Measurements from ENCODE around the gene TIGIT. TPM values are rescaled to one million over a fixed set of nuclear protein-coding genes. Genes with fewer than 3 reads are reported as not detected.

Gene TIGIT
- total and polyA plus RNA-seq, 2 experiments from 2014 or later: 0.07 to 0.50 TPM

DNA sequence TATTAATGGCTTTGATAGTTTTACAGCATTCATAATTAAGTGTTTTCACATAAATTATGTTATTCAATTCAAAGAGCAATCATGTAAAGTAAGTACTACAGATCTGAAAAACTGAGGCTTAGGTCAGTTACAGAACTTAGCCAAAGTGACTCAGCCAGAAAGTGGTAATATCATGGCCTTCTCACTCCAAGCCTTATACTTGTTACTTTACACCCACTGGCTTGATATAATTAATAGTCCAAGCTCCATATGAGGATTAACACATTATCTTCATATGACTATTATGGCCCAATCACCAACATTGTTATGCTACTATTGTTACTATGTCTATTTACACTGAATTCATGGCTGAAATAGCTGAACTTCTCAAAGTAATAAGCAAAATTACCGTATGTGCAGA, 50.7 kb downstream of the TIGIT start:
- no peak overlapping the region for H2AFZ ChIP-seq
- H3K27me3 Mint-ChIP-seq (ENCODE audit: insufficient read depth, low read depth, poor library complexity): peaks cover 2% of the 10 kb centered on the region
- no peak overlapping the region for H3K4me3 Mint-ChIP-seq
- no peaks in the 10 kb centered on the region for H3K79me2 ChIP-seq (replicated peaks; ENCODE audit: insufficient read depth)
- no peaks in the 10 kb centered on the region for H3K27me3 ChIP-seq (ENCODE audit: insufficient read depth)
- no peak overlapping the region for H3K27ac ChIP-seq (ENCODE audit: low read depth)
- H3K4me3 ChIP-seq: no peak overlapping the region
- no peak overlapping the region for H3K27ac Mint-ChIP-seq
- H3K4me1 ChIP-seq (ENCODE audit: insufficient read depth): no peaks in the 10 kb centered on the region
- H3K36me3 ChIP-seq (ENCODE audit: insufficient read depth): no peaks in the 10 kb centered on the region
- DNase-seq (ENCODE audit: low spot score) (no peak), ATAC-seq (no peak)
- no peak for TF ChIP-seq EZH2 (IDR thresholded peaks at IDR 0.05; ENCODE audit: low read depth, unreplicated experiment)
- TF ChIP-seq, protein P1, sequence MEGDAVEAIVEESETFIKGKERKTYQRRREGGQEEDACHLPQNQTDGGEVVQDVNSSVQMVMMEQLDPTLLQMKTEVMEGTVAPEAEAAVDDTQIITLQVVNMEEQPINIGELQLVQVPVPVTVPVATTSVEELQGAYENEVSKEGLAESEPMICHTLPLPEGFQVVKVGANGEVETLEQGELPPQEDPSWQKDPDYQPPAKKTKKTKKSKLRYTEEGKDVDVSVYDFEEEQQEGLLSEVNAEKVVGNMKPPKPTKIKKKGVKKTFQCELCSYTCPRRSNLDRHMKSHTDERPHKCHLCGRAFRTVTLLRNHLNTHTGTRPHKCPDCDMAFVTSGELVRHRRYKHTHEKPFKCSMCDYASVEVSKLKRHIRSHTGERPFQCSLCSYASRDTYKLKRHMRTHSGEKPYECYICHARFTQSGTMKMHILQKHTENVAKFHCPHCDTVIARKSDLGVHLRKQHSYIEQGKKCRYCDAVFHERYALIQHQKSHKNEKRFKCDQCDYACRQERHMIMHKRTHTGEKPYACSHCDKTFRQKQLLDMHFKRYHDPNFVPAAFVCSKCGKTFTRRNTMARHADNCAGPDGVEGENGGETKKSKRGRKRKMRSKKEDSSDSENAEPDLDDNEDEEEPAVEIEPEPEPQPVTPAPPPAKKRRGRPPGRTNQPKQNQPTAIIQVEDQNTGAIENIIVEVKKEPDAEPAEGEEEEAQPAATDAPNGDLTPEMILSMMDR (conservative IDR thresholded peaks at IDR 0.05; ENCODE audit: low read depth in 2 of 2): no peak
- TF ChIP-seq, protein P2, sequence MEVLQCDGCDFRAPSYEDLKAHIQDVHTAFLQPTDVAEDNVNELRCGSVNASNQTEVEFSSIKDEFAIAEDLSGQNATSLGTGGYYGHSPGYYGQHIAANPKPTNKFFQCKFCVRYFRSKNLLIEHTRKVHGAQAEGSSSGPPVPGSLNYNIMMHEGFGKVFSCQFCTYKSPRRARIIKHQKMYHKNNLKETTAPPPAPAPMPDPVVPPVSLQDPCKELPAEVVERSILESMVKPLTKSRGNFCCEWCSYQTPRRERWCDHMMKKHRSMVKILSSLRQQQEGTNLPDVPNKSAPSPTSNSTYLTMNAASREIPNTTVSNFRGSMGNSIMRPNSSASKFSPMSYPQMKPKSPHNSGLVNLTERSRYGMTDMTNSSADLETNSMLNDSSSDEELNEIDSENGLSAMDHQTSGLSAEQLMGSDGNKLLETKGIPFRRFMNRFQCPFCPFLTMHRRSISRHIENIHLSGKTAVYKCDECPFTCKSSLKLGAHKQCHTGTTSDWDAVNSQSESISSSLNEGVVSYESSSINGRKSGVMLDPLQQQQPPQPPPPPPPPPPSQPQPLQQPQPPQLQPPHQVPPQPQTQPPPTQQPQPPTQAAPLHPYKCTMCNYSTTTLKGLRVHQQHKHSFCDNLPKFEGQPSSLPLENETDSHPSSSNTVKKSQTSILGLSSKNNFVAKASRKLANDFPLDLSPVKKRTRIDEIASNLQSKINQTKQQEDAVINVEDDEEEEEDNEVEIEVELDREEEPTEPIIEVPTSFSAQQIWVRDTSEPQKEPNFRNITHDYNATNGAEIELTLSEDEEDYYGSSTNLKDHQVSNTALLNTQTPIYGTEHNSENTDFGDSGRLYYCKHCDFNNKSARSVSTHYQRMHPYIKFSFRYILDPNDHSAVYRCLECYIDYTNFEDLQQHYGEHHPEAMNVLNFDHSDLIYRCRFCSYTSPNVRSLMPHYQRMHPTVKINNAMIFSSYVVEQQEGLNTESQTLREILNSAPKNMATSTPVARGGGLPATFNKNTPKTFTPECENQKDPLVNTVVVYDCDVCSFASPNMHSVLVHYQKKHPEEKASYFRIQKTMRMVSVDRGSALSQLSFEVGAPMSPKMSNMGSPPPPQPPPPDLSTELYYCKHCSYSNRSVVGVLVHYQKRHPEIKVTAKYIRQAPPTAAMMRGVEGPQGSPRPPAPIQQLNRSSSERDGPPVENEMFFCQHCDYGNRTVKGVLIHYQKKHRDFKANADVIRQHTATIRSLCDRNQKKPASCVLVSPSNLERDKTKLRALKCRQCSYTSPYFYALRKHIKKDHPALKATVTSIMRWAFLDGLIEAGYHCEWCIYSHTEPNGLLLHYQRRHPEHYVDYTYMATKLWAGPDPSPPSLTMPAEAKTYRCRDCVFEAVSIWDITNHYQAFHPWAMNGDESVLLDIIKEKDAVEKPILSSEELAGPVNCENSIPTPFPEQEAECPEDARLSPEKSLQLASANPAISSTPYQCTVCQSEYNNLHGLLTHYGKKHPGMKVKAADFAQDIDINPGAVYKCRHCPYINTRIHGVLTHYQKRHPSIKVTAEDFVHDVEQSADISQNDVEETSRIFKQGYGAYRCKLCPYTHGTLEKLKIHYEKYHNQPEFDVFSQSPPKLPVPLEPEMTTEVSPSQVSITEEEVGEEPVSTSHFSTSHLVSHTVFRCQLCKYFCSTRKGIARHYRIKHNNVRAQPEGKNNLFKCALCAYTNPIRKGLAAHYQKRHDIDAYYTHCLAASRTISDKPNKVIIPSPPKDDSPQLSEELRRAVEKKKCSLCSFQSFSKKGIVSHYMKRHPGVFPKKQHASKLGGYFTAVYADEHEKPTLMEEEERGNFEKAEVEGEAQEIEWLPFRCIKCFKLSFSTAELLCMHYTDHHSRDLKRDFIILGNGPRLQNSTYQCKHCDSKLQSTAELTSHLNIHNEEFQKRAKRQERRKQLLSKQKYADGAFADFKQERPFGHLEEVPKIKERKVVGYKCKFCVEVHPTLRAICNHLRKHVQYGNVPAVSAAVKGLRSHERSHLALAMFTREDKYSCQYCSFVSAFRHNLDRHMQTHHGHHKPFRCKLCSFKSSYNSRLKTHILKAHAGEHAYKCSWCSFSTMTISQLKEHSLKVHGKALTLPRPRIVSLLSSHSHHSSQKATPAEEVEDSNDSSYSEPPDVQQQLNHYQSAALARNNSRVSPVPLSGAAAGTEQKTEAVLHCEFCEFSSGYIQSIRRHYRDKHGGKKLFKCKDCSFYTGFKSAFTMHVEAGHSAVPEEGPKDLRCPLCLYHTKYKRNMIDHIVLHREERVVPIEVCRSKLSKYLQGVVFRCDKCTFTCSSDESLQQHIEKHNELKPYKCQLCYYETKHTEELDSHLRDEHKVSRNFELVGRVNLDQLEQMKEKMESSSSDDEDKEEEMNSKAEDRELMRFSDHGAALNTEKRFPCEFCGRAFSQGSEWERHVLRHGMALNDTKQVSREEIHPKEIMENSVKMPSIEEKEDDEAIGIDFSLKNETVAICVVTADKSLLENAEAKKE (CRISPR knock-in tag; IDR thresholded peaks at IDR 0.05): no peak
- no peak for TF ChIP-seq ZNF114 (CRISPR knock-in tag; IDR thresholded peaks at IDR 0.05)
- no peak for TF ChIP-seq POLR2AphosphoS5 (IDR thresholded peaks at IDR 0.05; ENCODE audit: low read depth)
- no peak for TF ChIP-seq JUNB (IDR thresholded peaks at IDR 0.05; ENCODE audit: unreplicated experiment)
- TF ChIP-seq EZH2phosphoT487 (IDR thresholded peaks at IDR 0.05; ENCODE audit: unreplicated experiment): no peak
- no peak for TF ChIP-seq ZNF331 (CRISPR knock-in tag; IDR thresholded peaks at IDR 0.05; ENCODE audit: low read depth)
- TF ChIP-seq CREB1 (CRISPR knock-in tag; IDR thresholded peaks at IDR 0.05; ENCODE audit: low read depth): no peak
- TF ChIP-seq, protein P3, sequence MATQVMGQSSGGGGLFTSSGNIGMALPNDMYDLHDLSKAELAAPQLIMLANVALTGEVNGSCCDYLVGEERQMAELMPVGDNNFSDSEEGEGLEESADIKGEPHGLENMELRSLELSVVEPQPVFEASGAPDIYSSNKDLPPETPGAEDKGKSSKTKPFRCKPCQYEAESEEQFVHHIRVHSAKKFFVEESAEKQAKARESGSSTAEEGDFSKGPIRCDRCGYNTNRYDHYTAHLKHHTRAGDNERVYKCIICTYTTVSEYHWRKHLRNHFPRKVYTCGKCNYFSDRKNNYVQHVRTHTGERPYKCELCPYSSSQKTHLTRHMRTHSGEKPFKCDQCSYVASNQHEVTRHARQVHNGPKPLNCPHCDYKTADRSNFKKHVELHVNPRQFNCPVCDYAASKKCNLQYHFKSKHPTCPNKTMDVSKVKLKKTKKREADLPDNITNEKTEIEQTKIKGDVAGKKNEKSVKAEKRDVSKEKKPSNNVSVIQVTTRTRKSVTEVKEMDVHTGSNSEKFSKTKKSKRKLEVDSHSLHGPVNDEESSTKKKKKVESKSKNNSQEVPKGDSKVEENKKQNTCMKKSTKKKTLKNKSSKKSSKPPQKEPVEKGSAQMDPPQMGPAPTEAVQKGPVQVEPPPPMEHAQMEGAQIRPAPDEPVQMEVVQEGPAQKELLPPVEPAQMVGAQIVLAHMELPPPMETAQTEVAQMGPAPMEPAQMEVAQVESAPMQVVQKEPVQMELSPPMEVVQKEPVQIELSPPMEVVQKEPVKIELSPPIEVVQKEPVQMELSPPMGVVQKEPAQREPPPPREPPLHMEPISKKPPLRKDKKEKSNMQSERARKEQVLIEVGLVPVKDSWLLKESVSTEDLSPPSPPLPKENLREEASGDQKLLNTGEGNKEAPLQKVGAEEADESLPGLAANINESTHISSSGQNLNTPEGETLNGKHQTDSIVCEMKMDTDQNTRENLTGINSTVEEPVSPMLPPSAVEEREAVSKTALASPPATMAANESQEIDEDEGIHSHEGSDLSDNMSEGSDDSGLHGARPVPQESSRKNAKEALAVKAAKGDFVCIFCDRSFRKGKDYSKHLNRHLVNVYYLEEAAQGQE (IDR thresholded peaks at IDR 0.05; ENCODE audit: unreplicated experiment): no peak
- H3K9me3 Mint-ChIP-seq: no peaks in the 10 kb centered on the region
- no peaks in the 10 kb centered on the region for H4K20me1 ChIP-seq (replicated peaks; ENCODE audit: insufficient read depth)
- no peaks in the 10 kb centered on the region for H3F3A ChIP-seq (replicated peaks; ENCODE audit: low read depth)
- no peaks in the 10 kb centered on the region; the same call in 1 of the 2 replicates for H3K9me2 ChIP-seq (ENCODE audit: insufficient read depth)
- H3K4me1 Mint-ChIP-seq: peaks cover 4% of the 10 kb centered on the region
- H3K36me3 Mint-ChIP-seq (ENCODE audit: low read depth): no peaks in the 10 kb centered on the region
- no peak overlapping the region for H3K4me2 ChIP-seq

Measured in GM23338 (cell line).